Measurements from ENCODE around the gene PDILT.
A peak's percentile ranks its signal among the peaks of the same experiment; 100 is the strongest.

Gene PDILT

DNA sequence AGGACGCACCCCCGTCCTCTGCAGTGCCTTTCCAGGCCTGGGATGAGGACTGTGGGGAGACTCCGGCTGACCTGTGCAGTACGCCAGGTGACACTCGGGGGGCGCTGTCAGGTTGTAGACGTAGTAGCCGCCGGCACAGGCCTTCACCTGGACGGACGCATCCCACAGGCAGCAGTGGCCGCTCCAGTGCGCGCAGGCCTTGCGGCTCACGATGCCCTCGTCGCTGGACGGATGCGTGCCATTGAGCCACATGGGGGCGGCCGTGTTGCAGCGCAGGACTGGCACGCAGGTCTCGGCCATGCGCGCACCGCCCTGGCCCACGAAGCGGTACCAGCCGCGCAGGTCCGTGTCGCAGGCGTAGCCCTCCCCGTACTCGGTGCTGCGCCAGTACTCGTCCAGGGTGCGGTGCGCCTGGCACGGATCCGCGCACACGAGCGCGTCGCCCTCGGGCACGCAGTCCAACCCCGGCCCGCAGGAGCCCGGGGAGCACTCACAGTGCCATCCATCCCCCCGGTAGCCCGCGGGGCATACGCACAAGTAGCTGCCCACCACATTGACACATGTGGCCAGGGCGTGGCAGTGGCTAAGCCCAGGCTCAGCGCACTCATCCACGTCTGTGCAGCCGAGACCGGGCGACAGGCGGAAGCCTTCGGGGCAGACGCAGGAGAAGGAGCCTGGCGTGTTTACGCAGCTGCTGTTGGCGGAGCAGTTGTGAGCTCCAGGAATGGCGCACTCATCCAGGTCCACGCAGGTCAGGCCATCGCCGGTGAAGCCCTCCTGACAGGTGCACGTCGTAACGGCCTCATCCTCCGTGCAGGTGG is 56.0 kb downstream of the PDILT start:
- no peak overlapping the region for H3K27ac ChIP-seq (ENCODE audit: low read depth, low read length)
- no peak overlapping the region for H3K9ac ChIP-seq (ENCODE audit: low read length in 5 of 5)
- H3K36me3 ChIP-seq (ENCODE audit: control insufficient read depth in 5 of 5, insufficient read depth in 5 of 5, low read length in 5 of 5), result no peaks in the 10 kb centered on the region
- H3K27me3 ChIP-seq (ENCODE audit: control insufficient read depth in 5 of 5, insufficient read depth in 4 of 5, low read length in 5 of 5), result peaks cover 9 to 21% (median 12%) of the 10 kb centered on the region in 5 donors
- no peaks in the 10 kb centered on the region for H3K9me3 ChIP-seq (ENCODE audit: control insufficient read depth in 5 of 5, low read length in 5 of 5)
- peaks cover 0 to 4% (median 0%) of the 10 kb centered on the region in 5 donors for H3K4me1 ChIP-seq (ENCODE audit: control insufficient read depth in 5 of 5, insufficient read depth in 5 of 5, low read length in 5 of 5)
- peak overlapping the region in 1 of 5 donors; percentile 23 for H3K4me3 ChIP-seq (ENCODE audit: low read depth in 1 of 5, low read length in 5 of 5)

DNA sequence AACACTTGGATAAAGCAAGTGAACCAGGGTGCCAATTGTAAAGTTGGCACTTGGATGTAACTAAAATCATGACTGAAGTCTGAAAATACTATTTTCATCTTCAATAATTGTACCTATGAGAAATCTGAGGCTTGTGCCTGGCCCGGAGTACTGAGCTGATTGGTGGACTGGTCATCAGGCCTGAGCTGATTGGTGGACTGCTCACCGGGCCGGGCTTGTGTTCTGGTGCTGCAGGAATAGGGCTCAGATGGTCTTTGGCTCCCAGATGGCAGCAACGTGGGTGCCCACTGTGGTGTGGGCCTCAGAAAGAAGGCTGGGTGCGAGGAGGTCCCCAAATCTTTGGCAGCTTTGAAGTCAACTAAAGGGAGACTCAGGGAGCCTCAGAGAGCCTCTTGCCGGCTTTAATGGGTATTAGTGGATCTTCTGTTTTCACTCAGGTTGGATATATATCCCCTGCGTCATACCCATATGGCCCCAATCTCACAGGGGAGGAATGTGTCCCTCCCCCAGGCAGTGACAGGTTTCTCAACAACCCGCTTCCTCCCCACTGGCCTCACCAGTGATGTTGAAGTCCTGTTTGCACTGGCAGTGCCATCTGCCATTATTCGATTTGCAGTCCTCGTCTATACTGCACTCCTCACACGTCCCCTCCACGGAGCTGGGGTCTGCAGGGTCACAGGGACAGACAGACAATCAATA is 56.7 kb downstream of the PDILT start:
- no peaks in the 10 kb centered on the region for H3K9me3 ChIP-seq (ENCODE audit: control insufficient read depth in 5 of 5, low read length in 5 of 5)
- H3K27me3 ChIP-seq (ENCODE audit: control insufficient read depth in 5 of 5, insufficient read depth in 4 of 5, low read length in 5 of 5), result peaks cover 9 to 21% (median 12%) of the 10 kb centered on the region in 5 donors
- no peaks in the 10 kb centered on the region for H3K36me3 ChIP-seq (ENCODE audit: control insufficient read depth in 5 of 5, insufficient read depth in 5 of 5, low read length in 5 of 5)
- H3K9ac ChIP-seq (ENCODE audit: low read length in 5 of 5), result no peak overlapping the region
- H3K4me1 ChIP-seq (ENCODE audit: control insufficient read depth in 5 of 5, insufficient read depth in 5 of 5, low read length in 5 of 5), result peaks cover 0 to 4% (median 0%) of the 10 kb centered on the region in 5 donors
- H3K27ac ChIP-seq (ENCODE audit: low read depth, low read length), result no peak overlapping the region
- no peak overlapping the region for H3K4me3 ChIP-seq (ENCODE audit: low read depth in 1 of 5, low read length in 5 of 5)

DNA sequence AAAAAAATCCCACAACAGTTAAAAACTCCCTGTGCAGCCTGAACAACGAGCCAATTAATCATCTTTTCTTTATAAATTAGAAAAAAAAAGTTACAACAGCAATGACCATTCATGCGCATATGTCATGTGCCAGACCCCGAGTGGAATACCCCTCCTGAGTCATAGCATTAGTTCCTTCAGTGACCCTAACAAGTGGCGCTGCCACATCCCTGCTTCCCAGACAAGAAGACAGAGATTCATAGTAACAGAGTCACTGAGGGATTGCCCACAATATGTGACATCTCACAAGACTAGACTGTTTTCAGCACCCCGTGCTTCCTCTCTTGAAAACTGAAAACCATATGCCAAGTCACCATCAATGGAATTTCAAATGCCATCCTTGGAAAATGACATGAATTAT is 59.9 kb downstream of the PDILT start:
- no peak overlapping the region for H3K4me3 ChIP-seq (ENCODE audit: low read depth in 1 of 5, low read length in 5 of 5)
- H3K36me3 ChIP-seq (ENCODE audit: control insufficient read depth in 5 of 5, insufficient read depth in 5 of 5, low read length in 5 of 5), result no peaks in the 10 kb centered on the region
- peaks cover 0 to 4% (median 0%) of the 10 kb centered on the region in 5 donors for H3K4me1 ChIP-seq (ENCODE audit: control insufficient read depth in 5 of 5, insufficient read depth in 5 of 5, low read length in 5 of 5)
- H3K27me3 ChIP-seq (ENCODE audit: control insufficient read depth in 5 of 5, insufficient read depth in 4 of 5, low read length in 5 of 5), result peaks cover 9 to 17% (median 11%) of the 10 kb centered on the region in 5 donors
- H3K9ac ChIP-seq (ENCODE audit: low read length in 5 of 5), result no peak overlapping the region
- H3K9me3 ChIP-seq (ENCODE audit: control insufficient read depth in 5 of 5, low read length in 5 of 5), result no peaks in the 10 kb centered on the region
- H3K27ac ChIP-seq (ENCODE audit: low read depth, low read length), result no peak overlapping the region

DNA sequence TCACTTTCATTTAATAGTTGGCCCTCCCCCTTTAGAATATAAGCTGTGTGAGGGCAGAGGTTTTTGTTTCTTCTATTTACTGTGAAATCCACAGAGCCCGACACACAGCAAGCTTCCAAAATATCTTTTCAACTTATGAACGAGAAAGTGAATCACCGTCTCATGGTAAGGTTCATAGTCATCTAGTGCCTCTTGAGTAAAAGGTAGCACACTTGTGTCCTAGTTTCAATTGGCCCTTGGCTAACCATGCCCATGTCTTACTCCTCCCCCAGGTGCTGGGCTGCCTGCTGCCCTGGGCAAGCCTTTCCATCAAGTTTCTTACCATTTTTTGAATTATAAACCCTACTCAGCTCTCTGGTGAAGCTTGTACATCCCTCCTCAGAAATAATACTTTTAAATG is 64.8 kb downstream of the PDILT start:
- Histone ChIP-seq H3K4me3 (ENCODE audit: low read depth in 1 of 5, low read length in 5 of 5) (no peak overlapping the region), H3K9ac (ENCODE audit: low read length in 5 of 5) (no peak overlapping the region), H3K36me3 (ENCODE audit: control insufficient read depth in 5 of 5, insufficient read depth in 5 of 5, low read length in 5 of 5) (no peaks in the 10 kb centered on the region), H3K27ac (ENCODE audit: low read depth, low read length) (no peak overlapping the region), H3K9me3 (ENCODE audit: control insufficient read depth in 5 of 5, low read length in 5 of 5) (no peaks in the 10 kb centered on the region), H3K27me3 (ENCODE audit: control insufficient read depth in 5 of 5, insufficient read depth in 4 of 5, low read length in 5 of 5) (peaks cover 0 to 5% (median 0%) of the 10 kb centered on the region in 5 donors), H3K4me1 (ENCODE audit: control insufficient read depth in 5 of 5, insufficient read depth in 5 of 5, low read length in 5 of 5) (no peaks in the 10 kb centered on the region)

DNA sequence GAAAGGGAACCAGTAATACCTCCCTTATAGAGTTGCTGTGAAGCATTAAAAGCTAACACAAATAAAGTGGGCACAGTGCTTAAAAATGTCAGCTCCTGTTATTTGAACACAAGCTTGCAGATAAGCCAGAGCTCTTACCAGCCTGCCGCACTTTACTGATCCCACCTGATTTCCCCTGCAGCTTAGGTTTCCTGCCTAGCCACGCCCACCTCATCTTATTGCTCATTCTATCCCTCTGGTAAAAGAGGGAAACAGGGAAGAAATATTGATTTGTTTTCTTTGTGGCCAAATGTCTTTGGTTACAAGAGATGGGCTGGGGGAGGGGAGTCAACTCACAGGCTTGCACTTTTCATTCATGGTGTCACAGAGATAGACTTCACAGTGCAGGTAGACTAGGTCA is 67.6 kb downstream of the PDILT start:
- no peak overlapping the region for H3K27ac ChIP-seq (ENCODE audit: low read depth, low read length)
- no peaks in the 10 kb centered on the region for H3K36me3 ChIP-seq (ENCODE audit: control insufficient read depth in 5 of 5, insufficient read depth in 5 of 5, low read length in 5 of 5)
- H3K4me1 ChIP-seq (ENCODE audit: control insufficient read depth in 5 of 5, insufficient read depth in 5 of 5, low read length in 5 of 5), result no peaks in the 10 kb centered on the region
- peaks cover 0 to 4% (median 2%) of the 10 kb centered on the region in 5 donors for H3K27me3 ChIP-seq (ENCODE audit: control insufficient read depth in 5 of 5, insufficient read depth in 4 of 5, low read length in 5 of 5)
- H3K9me3 ChIP-seq (ENCODE audit: control insufficient read depth in 5 of 5, low read length in 5 of 5), result no peaks in the 10 kb centered on the region
- no peak overlapping the region for H3K4me3 ChIP-seq (ENCODE audit: low read depth in 1 of 5, low read length in 5 of 5)
- H3K9ac ChIP-seq (ENCODE audit: low read length in 5 of 5), result no peak overlapping the region

DNA sequence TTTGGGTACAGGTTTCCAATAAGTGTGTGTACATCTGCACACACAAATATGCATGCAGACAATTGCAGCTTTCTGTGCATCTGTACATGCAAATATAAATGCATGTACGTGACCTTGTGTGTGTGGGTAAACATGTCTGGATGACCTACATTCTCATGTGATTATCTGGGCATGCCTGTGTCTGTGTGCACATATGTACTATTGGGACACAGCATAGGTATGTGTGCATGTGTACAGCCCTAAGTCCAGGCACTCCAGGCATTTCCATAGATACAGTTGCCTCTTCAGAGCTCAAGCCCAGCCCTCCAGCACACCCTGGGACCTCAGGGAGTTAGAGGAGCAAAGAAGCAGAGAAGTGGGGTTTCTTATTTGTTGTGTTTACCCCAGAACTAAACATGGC is 70.1 kb downstream of the PDILT start:
- Histone ChIP-seq H3K36me3 (ENCODE audit: control insufficient read depth in 5 of 5, insufficient read depth in 5 of 5, low read length in 5 of 5) (no peaks in the 10 kb centered on the region), H3K27me3 (ENCODE audit: control insufficient read depth in 5 of 5, insufficient read depth in 4 of 5, low read length in 5 of 5) (peaks cover 0 to 4% (median 2%) of the 10 kb centered on the region in 5 donors), H3K9me3 (ENCODE audit: control insufficient read depth in 5 of 5, low read length in 5 of 5) (no peaks in the 10 kb centered on the region), H3K4me3 (ENCODE audit: low read depth in 1 of 5, low read length in 5 of 5) (no peak overlapping the region), H3K4me1 (ENCODE audit: control insufficient read depth in 5 of 5, insufficient read depth in 5 of 5, low read length in 5 of 5) (no peaks in the 10 kb centered on the region), H3K9ac (ENCODE audit: low read length in 5 of 5) (no peak overlapping the region), H3K27ac (ENCODE audit: low read depth, low read length) (no peak overlapping the region)

DNA sequence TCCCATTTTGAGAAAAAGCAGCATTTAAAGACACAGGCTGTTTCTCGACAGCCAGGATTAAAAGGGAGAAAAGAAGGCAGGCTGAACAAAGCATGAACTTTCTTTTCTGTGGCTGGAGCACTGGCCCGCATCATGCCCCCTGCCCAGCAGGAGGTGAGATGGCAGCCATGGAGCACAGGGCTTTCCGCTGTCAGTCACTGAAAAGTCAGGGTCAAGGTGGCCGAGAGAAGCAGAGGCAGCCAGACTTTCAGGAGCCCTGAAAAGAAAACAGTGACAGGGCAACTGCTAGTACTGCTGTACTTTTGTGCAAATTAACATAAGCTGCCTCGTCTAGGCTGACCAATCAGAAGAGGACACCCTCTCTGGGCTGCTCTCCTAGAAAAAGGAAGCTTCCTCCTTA is 71.4 kb downstream of the PDILT start:
- Histone ChIP-seq H3K27ac (ENCODE audit: low read depth, low read length) (no peak overlapping the region), H3K9me3 (ENCODE audit: control insufficient read depth in 5 of 5, low read length in 5 of 5) (no peaks in the 10 kb centered on the region), H3K4me3 (ENCODE audit: low read depth in 1 of 5, low read length in 5 of 5) (no peak overlapping the region), H3K27me3 (ENCODE audit: control insufficient read depth in 5 of 5, insufficient read depth in 4 of 5, low read length in 5 of 5) (peaks cover 0 to 4% (median 2%) of the 10 kb centered on the region in 5 donors), H3K4me1 (ENCODE audit: control insufficient read depth in 5 of 5, insufficient read depth in 5 of 5, low read length in 5 of 5) (no peaks in the 10 kb centered on the region), H3K36me3 (ENCODE audit: control insufficient read depth in 5 of 5, insufficient read depth in 5 of 5, low read length in 5 of 5) (no peaks in the 10 kb centered on the region), H3K9ac (ENCODE audit: low read length in 5 of 5) (no peak overlapping the region)

DNA sequence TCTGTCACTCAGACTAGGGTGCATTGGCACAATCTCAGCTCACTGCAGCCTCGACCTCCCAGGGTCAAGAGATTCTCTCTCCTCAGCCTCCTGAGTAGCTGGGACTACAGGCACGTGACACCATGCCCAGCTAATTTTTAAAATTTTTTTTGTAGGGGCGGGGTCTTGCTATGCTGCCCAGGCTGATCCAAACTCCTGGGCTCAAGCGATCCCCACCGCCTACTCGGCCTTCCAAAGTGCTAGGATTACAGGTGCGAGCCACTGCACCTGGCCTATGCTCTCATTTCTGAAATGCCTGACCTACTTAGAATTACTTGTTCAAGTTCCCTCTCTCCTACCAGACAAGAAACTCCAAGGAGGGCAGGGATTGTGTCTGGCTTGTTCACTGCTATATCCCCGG is 72.1 kb downstream of the PDILT start:
- H3K36me3 ChIP-seq (ENCODE audit: control insufficient read depth in 5 of 5, insufficient read depth in 5 of 5, low read length in 5 of 5), result no peaks in the 10 kb centered on the region
- no peaks in the 10 kb centered on the region for H3K4me1 ChIP-seq (ENCODE audit: control insufficient read depth in 5 of 5, insufficient read depth in 5 of 5, low read length in 5 of 5)
- H3K9me3 ChIP-seq (ENCODE audit: control insufficient read depth in 5 of 5, low read length in 5 of 5), result no peaks in the 10 kb centered on the region
- H3K27ac ChIP-seq (ENCODE audit: low read depth, low read length), result no peak overlapping the region
- H3K4me3 ChIP-seq (ENCODE audit: low read depth in 1 of 5, low read length in 5 of 5), result no peak overlapping the region
- H3K9ac ChIP-seq (ENCODE audit: low read length in 5 of 5), result no peak overlapping the region
- H3K27me3 ChIP-seq (ENCODE audit: control insufficient read depth in 5 of 5, insufficient read depth in 4 of 5, low read length in 5 of 5), result peaks cover 0 to 4% (median 0%) of the 10 kb centered on the region in 5 donors

DNA sequence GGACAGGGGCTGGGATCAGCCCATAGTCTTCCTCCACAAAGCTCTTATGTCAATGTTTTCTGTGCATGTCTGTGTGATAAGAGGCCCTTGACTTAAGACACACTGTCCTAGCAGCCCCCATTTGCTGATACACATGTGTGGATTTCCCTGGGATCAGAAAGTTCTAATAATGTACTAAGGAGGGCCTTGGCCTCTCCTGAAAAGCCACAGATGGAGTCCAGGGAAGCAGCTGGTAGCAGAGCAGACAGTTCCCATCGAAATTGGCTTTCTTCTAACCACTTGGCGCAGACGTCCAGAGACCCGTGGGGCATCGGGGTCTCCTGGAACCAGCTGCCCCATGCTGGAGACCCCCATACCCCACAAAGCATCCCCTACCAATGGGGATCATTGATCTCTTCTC is 72.9 kb downstream of the PDILT start:
- no peaks in the 10 kb centered on the region for H3K4me1 ChIP-seq (ENCODE audit: control insufficient read depth in 5 of 5, insufficient read depth in 5 of 5, low read length in 5 of 5)
- H3K9ac ChIP-seq (ENCODE audit: low read length in 5 of 5), result no peak overlapping the region
- no peak overlapping the region for H3K27ac ChIP-seq (ENCODE audit: low read depth, low read length)
- H3K9me3 ChIP-seq (ENCODE audit: control insufficient read depth in 5 of 5, low read length in 5 of 5), result no peaks in the 10 kb centered on the region
- no peaks in the 10 kb centered on the region for H3K36me3 ChIP-seq (ENCODE audit: control insufficient read depth in 5 of 5, insufficient read depth in 5 of 5, low read length in 5 of 5)
- peaks cover 0 to 4% (median 0%) of the 10 kb centered on the region in 5 donors for H3K27me3 ChIP-seq (ENCODE audit: control insufficient read depth in 5 of 5, insufficient read depth in 4 of 5, low read length in 5 of 5)
- no peak overlapping the region for H3K4me3 ChIP-seq (ENCODE audit: low read depth in 1 of 5, low read length in 5 of 5)

DNA sequence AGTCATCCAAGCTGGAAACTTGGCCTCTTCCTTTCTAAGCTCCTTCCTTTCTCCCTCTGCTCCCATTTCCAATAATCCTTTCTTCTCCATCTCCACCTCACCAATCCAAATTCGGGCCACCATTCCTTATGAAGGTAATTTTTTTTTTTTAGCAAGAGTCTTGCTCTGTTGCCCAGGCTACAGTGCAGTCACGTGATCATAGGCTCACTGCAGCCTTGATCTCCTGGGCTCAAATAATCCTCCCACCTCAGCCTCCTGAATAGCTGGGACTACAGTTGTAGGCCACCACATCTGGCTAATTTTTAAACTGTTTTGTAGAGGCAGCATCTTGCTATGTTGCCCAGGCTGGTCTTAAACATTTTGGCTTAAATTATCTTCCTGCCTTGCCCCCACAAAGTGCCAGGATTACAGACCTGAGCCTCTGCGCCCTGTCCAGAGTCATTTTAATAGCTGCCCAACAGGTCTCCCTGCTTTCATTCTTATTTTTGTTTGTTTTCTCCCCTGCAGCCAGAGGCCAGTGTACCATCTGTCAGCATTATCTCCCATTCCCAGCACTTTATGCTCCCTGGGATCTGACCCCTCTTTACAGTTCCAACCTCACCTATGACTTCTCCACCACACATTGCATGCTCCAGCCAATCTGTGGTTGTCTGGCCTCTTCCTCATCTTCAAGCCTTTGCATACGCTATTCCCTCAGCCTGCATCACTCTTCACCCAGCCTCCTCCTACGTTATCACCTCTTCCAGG is 75.0 kb downstream of the PDILT start:
- Histone ChIP-seq H3K36me3 (ENCODE audit: control insufficient read depth in 5 of 5, insufficient read depth in 5 of 5, low read length in 5 of 5) (no peaks in the 10 kb centered on the region), H3K4me1 (ENCODE audit: control insufficient read depth in 5 of 5, insufficient read depth in 5 of 5, low read length in 5 of 5) (no peaks in the 10 kb centered on the region), H3K9ac (ENCODE audit: low read length in 5 of 5) (no peak overlapping the region), H3K4me3 (ENCODE audit: low read depth in 1 of 5, low read length in 5 of 5) (no peak overlapping the region), H3K27me3 (ENCODE audit: control insufficient read depth in 5 of 5, insufficient read depth in 4 of 5, low read length in 5 of 5) (peaks cover 0 to 6% (median 3%) of the 10 kb centered on the region in 5 donors), H3K9me3 (ENCODE audit: control insufficient read depth in 5 of 5, low read length in 5 of 5) (no peaks in the 10 kb centered on the region), H3K27ac (ENCODE audit: low read depth, low read length) (no peak overlapping the region)
